NCI-H446 (cell line): ENCODE results near the gene PITPNB.

ENCODE experiments used
- DNase-seq, 2 experiments: peaks; one replicate each; lab custom pipeline; 2025; lab: John Stamatoyannopoulos, UW

PITPNB gene

GRCh38 chr22:27919222-27919941, at the start of gene PITPNB:
PITPNB (minus strand) TSS chr22:27919256; CDS start chr22:27919191, 65 bp downstream.
- peak; percentile 97 to 100 for DNase-seq

DNA sequence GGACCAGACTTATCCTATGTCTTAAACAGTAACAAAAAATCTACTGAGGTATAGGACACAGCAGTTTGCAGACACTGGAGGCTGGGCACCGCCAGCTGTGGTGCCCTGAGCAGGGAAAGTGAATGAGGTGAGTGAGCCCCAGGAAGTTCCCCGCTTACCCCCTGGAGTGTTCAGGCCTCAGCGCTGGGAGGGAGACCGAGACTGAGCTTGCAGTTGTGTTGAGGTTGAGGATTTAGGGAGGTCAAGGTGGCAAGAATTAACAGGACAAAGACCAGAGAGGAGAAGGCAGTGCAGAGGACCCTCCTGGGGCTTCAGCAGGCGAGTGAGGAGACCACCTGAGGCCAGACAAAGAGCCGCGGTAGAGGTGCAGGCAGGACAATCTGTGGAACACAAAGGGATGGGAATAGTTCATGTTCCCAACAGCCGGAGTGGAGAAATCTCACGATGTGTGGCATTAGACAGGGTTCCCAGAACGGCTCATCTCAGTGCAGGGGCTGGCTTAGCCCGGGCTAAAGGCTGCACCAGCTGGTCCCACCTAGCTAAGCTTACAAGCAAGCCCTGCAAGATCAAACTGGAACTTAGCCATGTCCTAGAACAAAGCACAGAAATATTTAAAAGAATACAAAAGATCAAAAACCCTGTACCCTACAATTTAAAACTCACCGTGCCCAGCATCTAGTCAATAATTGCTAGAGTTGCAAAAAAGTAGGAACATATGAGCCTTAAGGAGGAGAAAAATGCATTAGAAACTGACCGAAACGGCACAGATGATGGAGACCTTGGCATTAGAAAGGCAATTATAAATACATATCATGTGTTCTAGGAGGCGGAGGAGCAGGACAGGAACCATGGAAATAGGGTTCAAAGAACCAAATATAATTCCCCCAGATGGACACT, 47.4 kb upstream of the PITPNB start:
- no peak for DNase-seq

- DNase-seq: peak in 1 of 2 experiments; percentile 54
Observed at GRCh38 chr22:27962268-27963044, 43.4 kb upstream of the PITPNB start.

DNA sequence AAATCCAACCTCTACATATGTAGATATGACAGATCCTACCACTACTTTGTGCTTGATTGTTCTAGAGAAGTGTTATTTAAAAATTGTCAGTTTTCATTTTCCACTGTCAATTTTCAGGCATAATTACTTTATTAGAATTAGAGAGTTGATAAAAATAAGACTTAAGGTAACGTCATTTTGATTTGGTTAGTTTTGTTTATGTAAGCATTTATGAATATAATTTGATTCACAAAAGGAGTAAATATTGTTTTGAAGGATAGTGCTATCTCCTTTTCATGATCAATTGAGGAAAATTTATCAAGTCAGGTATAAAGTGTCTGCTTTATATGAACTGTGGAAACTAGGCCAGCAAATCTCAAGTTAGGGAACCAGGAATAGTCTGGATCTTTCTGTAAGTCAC, 42.6 kb upstream of the PITPNB start:
- DNase-seq: no peak

- no peak for DNase-seq
Observed at GRCh38 chr22:27961182-27961581, 42.1 kb upstream of the PITPNB start.

GRCh38 chr22:27959335-27960090, 40.5 kb upstream of the PITPNB start:
- DNase-seq: peak in 1 of 2 experiments; percentile 64

DNA sequence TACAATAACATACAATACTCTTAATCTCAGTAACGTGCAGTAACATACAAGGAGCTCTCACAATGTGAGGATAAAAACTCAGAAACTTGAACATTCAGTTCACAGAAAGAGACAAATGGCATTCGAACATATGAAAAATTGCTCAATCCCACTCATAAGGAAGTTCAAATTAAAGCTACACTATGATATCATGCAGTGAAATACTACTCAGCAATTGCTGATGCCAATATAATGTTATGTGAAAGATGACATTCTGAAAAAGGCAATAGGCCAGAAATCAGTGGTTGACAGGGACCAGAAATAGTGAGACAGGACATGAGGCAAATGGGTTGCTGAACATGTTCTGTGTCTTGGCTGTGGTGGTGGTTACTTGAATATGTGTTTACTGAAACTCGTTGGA, 33.7 kb upstream of the PITPNB start:
- no peak for DNase-seq

DNA sequence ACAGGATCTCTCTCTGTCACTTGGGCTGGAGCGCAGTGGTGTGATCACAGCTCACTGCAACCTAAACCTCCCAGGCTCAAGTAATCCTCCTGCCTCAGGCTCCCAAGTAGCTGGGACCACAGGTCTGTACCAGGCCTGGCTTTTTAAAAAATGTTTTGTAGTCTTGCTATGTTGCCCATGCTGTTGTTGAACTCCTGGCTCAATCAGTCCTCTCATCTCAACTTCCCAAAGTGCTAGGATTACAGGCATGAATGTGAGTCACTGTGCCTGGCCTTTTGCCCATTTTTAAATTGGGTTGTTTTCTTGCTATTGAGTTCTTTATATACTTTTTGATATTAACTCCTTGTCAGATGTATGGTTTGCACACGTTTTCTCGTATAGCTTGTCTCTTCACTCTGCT, 33.0 kb upstream of the PITPNB start:
- DNase-seq: peak in 1 of 2 experiments; percentile 55

DNA sequence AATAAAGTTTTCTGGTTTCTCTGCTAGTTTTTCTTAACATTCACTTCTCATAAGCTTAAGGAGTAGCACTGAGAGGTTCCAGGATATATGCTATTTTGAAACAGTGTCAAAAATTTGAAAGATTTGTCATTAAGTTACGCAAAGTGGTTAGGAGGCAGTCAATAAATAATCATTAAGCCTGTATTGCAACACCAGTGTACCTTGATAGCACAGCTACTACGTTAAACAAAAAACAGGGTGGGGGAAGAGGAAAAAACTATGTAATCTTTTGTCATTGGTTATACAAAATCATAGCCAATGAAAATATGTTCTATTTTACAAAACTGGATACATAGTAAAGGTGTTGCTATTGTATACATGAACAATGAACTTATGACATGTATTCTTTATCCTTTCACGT, 30.4 kb upstream of the PITPNB start:
- DNase-seq: no peak

DNA sequence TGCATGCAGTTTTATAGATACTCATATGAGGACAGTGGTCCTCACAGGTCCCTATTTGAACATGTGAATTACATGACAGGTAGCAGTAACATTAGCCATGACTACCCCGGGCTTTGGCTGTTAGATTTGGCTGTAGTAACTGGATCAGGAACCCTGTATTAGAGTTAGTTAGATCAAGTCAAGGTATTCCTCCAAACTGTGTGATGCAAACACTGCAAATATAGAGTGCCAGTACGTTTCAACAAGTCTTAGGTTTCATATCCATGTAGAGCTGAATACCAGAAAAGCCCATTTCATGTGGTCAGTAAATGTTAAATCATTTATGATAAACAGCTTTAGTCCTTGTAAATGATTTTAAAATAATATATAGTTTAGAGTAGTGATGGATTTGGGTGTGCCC, 29.5 kb upstream of the PITPNB start:
- no peak for DNase-seq

DNA sequence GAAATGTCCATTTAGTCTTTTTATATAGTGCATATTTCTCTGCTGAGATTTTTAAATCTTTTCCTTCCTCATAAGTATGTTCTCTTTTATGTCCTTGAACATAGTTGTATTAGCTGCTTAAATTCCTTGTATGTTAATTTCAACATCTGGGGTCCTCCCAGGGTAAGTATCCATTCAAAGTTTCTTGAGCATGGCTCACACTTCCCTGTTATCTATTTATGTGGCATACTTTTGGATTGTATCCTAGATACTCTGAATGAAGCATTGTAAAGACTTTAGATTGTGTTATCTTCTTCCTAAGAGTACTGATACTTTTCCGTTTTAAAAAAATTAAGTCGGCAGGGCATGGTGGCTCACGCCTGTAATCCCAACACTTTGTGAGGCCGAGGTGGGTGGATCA, 28.4 kb upstream of the PITPNB start:
- DNase-seq: no peak

GRCh38 chr22:27941143-27941542, 22.1 kb upstream of the PITPNB start:
- DNase-seq: no peak

DNA sequence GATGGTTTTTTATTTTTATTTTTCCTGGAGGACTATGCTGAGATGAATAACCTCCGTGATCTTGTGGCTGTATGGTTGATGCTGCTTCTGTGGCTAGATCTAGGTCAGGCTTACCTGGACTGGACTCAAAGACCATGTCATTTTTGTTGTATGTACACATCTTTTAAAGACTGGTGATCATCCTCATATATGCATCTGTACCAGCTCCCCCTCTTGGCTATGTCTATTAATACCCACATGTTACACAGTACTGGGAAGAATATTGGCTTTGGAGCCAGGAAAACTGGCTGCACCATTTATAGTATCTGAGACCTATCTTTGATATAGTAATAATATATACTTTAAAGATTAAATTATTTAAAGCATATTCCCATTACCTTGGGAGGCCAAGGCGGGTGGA, 18.4 kb upstream of the PITPNB start:
- no peak for DNase-seq

DNA sequence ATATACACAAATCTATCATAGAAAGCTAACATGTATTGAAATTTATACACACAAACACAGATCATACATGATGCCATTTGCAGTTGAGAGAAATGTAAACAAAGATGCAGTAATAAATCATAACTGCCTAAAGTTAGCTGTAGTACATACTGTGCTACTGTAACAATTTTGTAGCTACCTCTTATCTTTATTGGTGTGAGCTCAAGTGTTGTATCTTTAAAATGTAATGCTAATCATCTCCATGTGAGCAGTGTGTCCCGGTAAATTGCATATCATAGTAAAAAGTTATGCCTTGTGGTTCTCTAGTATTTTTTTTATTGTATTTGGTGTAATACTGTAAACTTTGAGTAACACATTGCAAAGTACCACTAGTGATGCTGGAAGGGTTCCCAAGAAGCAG, 16.8 kb upstream of the PITPNB start:
- DNase-seq: no peak

- DNase-seq: no peak
Observed at GRCh38 chr22:27934069-27934468, 15.0 kb upstream of the PITPNB start.

- no peak for DNase-seq
Observed at GRCh38 chr22:27933186-27933983, 14.3 kb upstream of the PITPNB start.

DNA sequence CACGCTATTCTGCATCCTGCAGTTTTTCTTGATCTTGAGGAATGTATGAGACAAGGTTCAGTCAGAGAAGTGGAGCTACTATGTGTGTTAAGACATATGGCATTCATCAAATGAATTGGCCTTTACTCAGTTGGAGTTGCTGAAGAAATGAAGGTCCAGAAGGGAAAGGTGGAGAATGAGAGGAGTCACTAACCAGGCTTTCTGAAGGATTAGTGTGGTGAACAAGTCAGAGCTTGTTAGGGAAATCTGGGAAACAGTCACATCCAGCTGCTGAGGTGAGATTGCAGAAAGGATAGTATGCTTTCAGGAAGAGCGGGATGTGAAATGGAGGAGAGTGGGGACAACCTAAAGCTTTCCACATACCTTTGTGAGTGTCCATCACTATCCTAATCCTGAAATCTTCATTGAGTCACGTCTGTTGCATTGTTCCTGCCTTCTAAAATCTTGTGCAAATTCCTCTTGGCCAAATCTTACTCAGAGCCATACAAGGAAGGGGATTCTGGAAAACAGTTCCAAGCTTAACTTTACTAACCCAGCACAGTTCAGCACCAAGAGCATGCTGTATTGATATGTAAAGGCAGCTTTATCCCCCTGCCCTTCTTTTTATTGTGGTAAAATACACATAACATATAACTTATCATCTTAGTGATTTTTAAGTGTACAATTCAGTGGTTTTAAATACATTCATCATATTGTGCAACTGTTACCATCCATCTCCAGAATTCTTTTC, 11.4 kb upstream of the PITPNB start:
- DNase-seq: no peak

DNA sequence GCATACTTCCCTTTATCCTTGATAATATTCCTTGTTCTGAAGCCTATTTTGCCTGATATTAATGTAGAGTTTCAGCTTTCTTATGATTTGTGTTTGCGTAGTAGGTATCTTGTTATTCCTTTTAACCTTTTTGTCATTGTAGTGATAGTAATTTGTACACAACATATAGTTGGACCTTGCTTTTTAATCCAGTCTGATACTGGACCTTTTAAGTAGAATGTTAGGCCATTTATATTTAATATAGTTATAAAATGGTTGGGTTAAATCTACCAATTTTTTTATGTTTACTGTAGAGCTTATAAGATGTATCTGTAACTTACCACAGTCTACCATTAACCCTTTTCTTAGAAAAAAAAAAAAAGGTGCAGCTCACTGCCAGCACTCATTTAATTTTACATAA, 8.6 kb upstream of the PITPNB start:
- DNase-seq: no peak

- DNase-seq: no peak
Observed at GRCh38 chr22:27925331-27925730, 6.3 kb upstream of the PITPNB start.
